GM12878 (cell line): Measurements from ENCODE around the gene OVOL3.

Source experiments
- CBFB ChIP-seq: IDR thresholded peaks from 2 replicates; pipeline ENCODE4 v1.6.1; 2016; ENCODE audit warnings: antibody characterized with exemption, low read depth
- RFX5 ChIP-seq: IDR thresholded peaks from 2 replicates; pipeline ENCODE4 v1.6.1; 2011; ENCODE audit warnings: low read depth, low read length, improper control_type of control experiment
- ZNF622 ChIP-seq: fragments of 450-650 bp; IDR thresholded peaks from 2 replicates; pipeline ENCODE4 v1.6.1; 2017; ENCODE audit warnings: mild to moderate bottlenecking, inconsistent platforms
- TF ChIP-seq, protein P1 (sequence below): IDR thresholded peaks from 2 replicates; pipeline ENCODE4 v1.6.1; 2011; ENCODE audit warnings: low read depth, low read length, improper control_type of control experiment, borderline replicate concordance
- TF ChIP-seq, protein P2 (sequence below): fragments of 450-650 bp; IDR thresholded peaks from 2 replicates; pipeline ENCODE4 v1.6.1; 2018; ENCODE audit warnings: mild to moderate bottlenecking, low read depth, moderate library complexity; ENCODE audit not compliant: partially characterized antibody
- TF ChIP-seq, protein P3 (sequence below): fragments of 450-650 bp; IDR thresholded peaks from 2 replicates; pipeline ENCODE4 v1.6.1; 2017; ENCODE audit warnings: mild to moderate bottlenecking, moderate library complexity

DNA sequence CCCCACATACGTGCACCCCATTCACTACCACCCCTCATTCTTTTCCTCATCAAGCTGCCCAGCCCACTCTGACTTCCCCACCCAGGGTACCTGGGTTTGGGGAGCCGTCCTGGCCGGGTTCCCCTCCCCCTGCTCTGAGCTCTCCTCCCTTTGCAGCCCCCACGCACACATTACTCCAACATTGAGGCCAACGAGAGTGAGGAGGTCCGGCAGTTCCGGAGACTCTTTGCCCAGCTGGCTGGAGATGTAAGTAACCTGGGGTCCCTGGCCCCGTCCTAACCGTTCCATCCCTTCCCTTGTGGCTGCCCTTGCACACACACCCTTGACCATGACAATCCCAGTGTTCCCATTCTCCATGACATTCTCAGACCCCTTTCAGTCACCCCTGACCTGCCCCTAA, 31.6 kb downstream of the OVOL3 start:
- TF ChIP-seq ZNF622 = no peak
- TF ChIP-seq, protein P1, sequence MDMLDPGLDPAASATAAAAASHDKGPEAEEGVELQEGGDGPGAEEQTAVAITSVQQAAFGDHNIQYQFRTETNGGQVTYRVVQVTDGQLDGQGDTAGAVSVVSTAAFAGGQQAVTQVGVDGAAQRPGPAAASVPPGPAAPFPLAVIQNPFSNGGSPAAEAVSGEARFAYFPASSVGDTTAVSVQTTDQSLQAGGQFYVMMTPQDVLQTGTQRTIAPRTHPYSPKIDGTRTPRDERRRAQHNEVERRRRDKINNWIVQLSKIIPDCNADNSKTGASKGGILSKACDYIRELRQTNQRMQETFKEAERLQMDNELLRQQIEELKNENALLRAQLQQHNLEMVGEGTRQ = no peak
- no peak for TF ChIP-seq CBFB
- no peak for TF ChIP-seq RFX5
- TF ChIP-seq, protein P2, sequence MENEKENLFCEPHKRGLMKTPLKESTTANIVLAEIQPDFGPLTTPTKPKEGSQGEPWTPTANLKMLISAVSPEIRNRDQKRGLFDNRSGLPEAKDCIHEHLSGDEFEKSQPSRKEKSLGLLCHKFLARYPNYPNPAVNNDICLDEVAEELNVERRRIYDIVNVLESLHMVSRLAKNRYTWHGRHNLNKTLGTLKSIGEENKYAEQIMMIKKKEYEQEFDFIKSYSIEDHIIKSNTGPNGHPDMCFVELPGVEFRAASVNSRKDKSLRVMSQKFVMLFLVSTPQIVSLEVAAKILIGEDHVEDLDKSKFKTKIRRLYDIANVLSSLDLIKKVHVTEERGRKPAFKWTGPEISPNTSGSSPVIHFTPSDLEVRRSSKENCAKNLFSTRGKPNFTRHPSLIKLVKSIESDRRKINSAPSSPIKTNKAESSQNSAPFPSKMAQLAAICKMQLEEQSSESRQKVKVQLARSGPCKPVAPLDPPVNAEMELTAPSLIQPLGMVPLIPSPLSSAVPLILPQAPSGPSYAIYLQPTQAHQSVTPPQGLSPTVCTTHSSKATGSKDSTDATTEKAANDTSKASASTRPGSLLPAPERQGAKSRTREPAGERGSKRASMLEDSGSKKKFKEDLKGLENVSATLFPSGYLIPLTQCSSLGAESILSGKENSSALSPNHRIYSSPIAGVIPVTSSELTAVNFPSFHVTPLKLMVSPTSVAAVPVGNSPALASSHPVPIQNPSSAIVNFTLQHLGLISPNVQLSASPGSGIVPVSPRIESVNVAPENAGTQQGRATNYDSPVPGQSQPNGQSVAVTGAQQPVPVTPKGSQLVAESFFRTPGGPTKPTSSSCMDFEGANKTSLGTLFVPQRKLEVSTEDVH = no peak
- TF ChIP-seq, protein P3, sequence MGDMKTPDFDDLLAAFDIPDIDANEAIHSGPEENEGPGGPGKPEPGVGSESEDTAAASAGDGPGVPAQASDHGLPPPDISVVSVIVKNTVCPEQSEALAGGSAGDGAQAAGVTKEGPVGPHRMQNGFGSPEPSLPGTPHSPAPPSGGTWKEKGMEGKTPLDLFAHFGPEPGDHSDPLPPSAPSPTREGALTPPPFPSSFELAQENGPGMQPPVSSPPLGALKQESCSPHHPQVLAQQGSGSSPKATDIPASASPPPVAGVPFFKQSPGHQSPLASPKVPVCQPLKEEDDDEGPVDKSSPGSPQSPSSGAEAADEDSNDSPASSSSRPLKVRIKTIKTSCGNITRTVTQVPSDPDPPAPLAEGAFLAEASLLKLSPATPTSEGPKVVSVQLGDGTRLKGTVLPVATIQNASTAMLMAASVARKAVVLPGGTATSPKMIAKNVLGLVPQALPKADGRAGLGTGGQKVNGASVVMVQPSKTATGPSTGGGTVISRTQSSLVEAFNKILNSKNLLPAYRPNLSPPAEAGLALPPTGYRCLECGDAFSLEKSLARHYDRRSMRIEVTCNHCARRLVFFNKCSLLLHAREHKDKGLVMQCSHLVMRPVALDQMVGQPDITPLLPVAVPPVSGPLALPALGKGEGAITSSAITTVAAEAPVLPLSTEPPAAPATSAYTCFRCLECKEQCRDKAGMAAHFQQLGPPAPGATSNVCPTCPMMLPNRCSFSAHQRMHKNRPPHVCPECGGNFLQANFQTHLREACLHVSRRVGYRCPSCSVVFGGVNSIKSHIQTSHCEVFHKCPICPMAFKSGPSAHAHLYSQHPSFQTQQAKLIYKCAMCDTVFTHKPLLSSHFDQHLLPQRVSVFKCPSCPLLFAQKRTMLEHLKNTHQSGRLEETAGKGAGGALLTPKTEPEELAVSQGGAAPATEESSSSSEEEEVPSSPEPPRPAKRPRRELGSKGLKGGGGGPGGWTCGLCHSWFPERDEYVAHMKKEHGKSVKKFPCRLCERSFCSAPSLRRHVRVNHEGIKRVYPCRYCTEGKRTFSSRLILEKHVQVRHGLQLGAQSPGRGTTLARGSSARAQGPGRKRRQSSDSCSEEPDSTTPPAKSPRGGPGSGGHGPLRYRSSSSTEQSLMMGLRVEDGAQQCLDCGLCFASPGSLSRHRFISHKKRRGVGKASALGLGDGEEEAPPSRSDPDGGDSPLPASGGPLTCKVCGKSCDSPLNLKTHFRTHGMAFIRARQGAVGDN = no peak
